ENCODE data around the gene KHK.
A peak's percentile ranks its signal among the peaks of the same experiment; 100 is the strongest.

Gene KHK

DNA sequence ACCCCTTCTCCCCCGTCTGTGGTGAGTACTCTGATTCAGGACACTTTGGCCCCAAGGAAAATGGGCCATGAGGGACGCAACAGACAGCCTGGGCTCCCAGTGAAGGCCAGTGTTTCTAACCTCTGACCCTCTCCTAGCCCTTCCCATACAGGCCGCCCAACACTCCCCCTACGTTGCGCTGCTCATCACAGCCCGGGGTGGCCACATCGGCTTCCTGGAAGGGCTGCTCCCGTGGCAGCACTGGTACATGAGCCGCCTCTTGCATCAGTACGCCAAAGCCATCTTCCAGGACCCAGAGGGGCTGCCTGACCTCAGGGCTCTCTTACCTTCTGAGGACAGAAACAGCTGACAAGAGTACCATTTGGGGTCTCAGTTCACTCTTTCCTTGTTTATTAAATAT lies 43.8 kb downstream of the KHK start:
- DNase-seq: no peak

GRCh38 chr2:27131429-27131828 lies 44.9 kb downstream of the KHK start:
- no peak for DNase-seq

GRCh38 chr2:27133195-27133875 lies 46.8 kb downstream of the KHK start:
- peak; percentile 39 for DNase-seq

GRCh38 chr2:27133905-27134780 lies 47.6 kb downstream of the KHK start, which contains the start of gene PREB:
PREB (minus strand) TSS chr2:27134636; CDS start chr2:27134421, 215 bp downstream.
- DNase-seq: peak; percentile 99

DNA sequence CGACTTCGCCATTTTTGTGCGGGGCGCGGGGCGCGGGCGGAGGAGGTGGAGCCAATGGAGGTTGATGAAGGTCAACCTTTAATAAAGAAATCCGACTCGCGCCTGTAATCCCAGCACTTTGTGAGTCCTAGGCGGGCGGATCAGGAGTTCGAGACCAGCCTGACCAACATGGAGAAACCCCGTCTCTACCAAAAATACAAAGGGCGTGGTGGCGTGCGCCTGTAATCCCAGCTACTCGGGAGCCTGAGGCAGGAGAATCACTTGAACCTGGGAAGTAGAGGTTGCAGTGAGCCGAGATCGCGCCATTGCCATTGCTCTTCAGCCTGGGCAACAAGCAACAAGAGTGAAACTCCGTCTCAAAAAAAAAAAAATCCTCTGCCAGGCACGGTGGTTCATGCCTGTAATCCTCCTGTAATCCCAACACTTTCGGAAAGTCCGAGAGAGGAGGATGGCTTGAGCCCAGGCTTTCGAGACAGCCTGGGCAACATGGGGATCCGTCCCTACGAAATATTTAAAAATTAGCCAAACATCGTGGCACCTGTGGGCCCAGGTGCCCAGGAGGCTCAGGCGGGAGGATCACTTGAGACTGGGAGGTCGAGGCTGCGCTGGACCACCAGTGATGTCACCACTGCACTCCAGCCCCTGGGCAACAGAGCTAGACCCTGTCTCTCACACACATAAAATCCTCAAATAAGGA lies 48.4 kb downstream of the KHK start:
- DNase-seq: no peak

GRCh38 chr2:27135478-27135955 lies 48.9 kb downstream of the KHK start:
- DNase-seq: no peak

- DNase-seq: no peak
Observed at GRCh38 chr2:27136751-27137150, 50.2 kb downstream of the KHK start.

GRCh38 chr2:27137322-27137935 lies 50.9 kb downstream of the KHK start:
- no peak for DNase-seq

DNA sequence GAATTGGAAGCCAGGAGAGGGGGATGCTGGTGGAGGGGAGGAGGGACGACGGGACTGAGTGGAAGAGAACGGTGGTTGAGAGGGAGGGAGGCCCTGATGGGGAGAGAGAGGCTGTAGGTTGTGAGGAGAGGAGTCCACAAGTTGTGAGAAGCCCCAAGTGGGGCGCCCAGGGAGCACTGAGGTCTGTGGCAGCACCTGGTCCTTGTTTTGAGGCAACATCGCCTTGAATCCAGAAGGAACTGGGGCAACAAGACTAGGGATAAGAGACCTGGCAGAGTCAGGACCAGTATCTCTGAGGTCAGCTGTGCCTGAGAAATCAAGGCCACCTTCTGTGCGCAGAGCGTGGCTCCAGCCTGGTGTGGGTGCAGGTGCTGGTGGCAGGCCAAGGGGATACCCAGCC lies 51.5 kb downstream of the KHK start:
- no peak for DNase-seq

GRCh38 chr2:27139310-27139709 lies 52.7 kb downstream of the KHK start, which contains the start of gene PRR30:
PRR30 (minus strand) TSS chr2:27139410; CDS start chr2:27138329, 1,081 bp downstream.
- no peak for DNase-seq

DNA sequence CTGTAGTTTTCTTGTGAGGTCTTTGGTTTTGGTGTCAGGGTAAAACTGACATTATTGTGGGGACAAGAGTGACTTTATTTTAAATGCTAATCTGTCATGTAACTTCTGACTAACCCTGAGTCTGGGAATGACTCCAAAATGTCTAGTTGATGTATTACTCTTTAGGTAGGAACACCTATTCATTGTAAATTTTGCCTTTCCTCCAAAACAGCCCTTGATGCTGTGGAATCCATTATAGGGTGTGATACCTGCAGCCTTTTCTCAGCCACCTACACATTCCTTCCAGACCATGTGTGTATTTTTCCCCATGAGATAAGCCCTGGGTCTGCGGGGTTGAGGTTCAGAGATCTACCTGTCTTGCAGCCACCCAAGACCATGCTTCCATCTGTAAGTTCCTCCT lies 56.7 kb downstream of the KHK start:
- DNase-seq: no peak

DNA sequence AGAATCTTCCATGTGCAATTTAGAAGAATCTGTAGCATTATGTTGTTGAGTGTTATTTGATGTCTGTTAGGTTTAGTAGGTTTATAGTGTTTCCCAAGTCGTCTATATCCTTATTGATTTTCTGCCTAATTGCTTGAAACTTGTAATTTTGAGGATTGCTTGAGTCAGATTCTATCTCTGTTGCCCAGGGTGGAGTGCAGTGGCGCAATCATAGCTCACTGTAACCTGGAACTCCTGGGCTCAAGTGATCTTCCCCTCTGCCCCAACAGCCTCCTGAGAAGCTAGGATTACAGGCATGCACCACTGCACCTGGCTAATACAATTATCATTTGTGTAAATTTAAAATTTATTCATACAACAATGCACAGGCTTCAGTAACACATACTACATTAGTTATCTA lies 59.1 kb downstream of the KHK start:
- no peak for DNase-seq

DNA sequence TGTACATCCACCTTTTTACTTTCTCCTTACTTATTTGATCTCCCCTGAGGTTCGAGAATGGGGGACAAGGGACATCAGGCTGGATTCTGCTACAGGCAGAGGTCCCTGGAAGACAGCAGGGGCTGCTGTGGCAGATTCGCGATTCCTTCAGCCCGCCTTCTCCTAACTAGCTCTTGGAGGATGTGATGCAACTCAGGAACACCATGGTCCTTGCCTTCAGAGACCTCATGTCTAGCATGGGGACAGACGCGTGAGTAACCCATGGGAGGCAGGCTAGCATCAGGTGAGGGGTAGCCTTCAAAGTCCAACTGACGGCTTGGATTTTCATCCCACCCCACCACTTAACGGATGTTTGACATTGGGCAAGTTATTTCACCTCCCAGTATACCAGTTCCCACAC lies 61.4 kb downstream of the KHK start:
- DNase-seq: no peak

GRCh38 chr2:27148801-27149439 lies 62.3 kb downstream of the KHK start, which contains the start of gene TCF23:
TCF23 (plus strand) TSS chr2:27149004; CDS start chr2:27149134, 130 bp downstream.
- DNase-seq: no peak

- no peak for DNase-seq
Observed at GRCh38 chr2:27149570-27150405, 63.2 kb downstream of the KHK start.
